Brain pericyte (primary cell): ENCODE data around the gene MAPK8IP3.

Source experiments
- DNase-seq: peaks from one replicate; pipeline ENCODE4 v3.0.0-alpha.2; 2012; ENCODE audit warnings: low read depth, low spot score

MAPK8IP3 gene

GRCh38 chr16:1812732-1813163 lies 106.8 kb downstream of the MAPK8IP3 start:
- DNase-seq, result no peak

- DNase-seq, result no peak
These were observed 109.5 kb downstream of the MAPK8IP3 start for GRCh38 chr16:1815461-1815860.

- DNase-seq, result no peak
These were observed 110.6 kb downstream of the MAPK8IP3 start for GRCh38 chr16:1816396-1817275.

- DNase-seq, result no peak
These were observed 111.2 kb downstream of the MAPK8IP3 start for GRCh38 chr16:1817276-1817589.

GRCh38 chr16:1817716-1818115 lies 111.7 kb downstream of the MAPK8IP3 start:
- no peak for DNase-seq

- DNase-seq, result no peak
These were observed 112.3 kb downstream of the MAPK8IP3 start for GRCh38 chr16:1818204-1818872.

GRCh38 chr16:1818873-1819525 lies 113.0 kb downstream of the MAPK8IP3 start:
- no peak for DNase-seq

- no peak for DNase-seq
These were observed 113.6 kb downstream of the MAPK8IP3 start for GRCh38 chr16:1819611-1820010.
